Measurements from ENCODE around the gene ELFN1.

DNA sequence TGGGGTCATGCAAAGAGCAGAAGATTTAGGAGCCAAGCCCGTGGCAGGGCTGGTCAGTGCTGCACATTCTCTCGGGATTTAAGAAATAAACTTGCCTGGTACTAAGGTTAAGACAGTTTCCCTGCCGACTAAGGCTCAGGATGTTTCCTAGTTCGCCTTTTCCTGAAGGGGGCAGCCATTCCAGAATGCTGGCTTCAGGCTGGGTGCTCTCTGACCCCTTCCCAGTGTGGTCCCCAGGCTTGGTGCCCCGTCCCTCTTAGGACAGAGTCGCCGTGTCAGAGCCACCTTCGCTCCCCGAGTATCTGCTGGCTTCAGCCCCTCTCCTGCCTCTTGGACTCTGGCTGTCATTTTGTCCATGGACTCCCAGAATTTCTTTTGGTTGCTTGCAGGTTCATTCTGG, 117.2 kb downstream of the ELFN1 start:
- TF ChIP-seq, protein P1, sequence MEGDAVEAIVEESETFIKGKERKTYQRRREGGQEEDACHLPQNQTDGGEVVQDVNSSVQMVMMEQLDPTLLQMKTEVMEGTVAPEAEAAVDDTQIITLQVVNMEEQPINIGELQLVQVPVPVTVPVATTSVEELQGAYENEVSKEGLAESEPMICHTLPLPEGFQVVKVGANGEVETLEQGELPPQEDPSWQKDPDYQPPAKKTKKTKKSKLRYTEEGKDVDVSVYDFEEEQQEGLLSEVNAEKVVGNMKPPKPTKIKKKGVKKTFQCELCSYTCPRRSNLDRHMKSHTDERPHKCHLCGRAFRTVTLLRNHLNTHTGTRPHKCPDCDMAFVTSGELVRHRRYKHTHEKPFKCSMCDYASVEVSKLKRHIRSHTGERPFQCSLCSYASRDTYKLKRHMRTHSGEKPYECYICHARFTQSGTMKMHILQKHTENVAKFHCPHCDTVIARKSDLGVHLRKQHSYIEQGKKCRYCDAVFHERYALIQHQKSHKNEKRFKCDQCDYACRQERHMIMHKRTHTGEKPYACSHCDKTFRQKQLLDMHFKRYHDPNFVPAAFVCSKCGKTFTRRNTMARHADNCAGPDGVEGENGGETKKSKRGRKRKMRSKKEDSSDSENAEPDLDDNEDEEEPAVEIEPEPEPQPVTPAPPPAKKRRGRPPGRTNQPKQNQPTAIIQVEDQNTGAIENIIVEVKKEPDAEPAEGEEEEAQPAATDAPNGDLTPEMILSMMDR (IDR thresholded peaks at IDR 0.05), result no peak
- TF ChIP-seq POLR2A (IDR thresholded peaks at IDR 0.05), result no peak

Data from body of pancreas (tissue), 4 donors.